HepG2 (cell line): Measurements from ENCODE around the gene B4GALT4. TPM values are rescaled to one million over a fixed set of nuclear protein-coding genes. Genes with fewer than 3 reads are reported as not detected.

ENCODE experiments used
- ATAC-seq: fragments of 200-7000 bp; cut with Tn5 transposase; 3 replicates; pipeline ENCODE4 v1.9.1; 2020; ENCODE audit warnings: mild to moderate bottlenecking, moderate library complexity
- BruUV-seq: library from RNA; stranded (reverse); fragments of 400-500 nt; replicated peaks from 2 replicates; lab custom pipeline; 2021; lab: Mats Ljungman, UMichigan
- CTCF ChIA-PET: fragments of 300-600 bp; formaldehyde crosslinking; extraction: SDS; loops from one replicate; lab custom pipeline; 2021; ENCODE audit warnings: low total read pairs, inconsistent platforms, low intra/inter-chr PET ratio; lab: Yijun Ruan, JAX
- POLR2A ChIA-PET: fragments of 350-600 bp; sonication (Branson Sonifier 250); formaldehyde crosslinking; loops from one replicate; lab custom pipeline; 2020; ENCODE audit warnings: antibody characterized with exemption, inconsistent platforms; lab: Yijun Ruan, JAX
- DNase-seq: peaks from one replicate; pipeline ENCODE4 v3.0.0-alpha.2; 2015; ENCODE audit warnings: low spot score
- FAIRE-seq: peaks from 3 replicates; lab custom pipeline; 2011; peaks lifted over from hg19 to GRCh38; lab: Jason Lieb, UNC
- H2AFZ ChIP-seq: one replicate; pipeline ENCODE4 v1.6.1; 2011; ENCODE audit warnings: low read length, inconsistent platforms
- H3K27ac ChIP-seq: fragments of 300-600 bp; 3 replicates; pipeline ENCODE4 v1.8.0; 2011; ENCODE audit warnings: mixed run types, mild to moderate bottlenecking, mixed read lengths, low read length, inconsistent platforms; ENCODE audit not compliant: insufficient read depth; ENCODE audit errors: extremely low read length
- H3K27me3 ChIP-seq, 2 experiments: fragments of 200-600 bp in 1 of 2; 2 replicates in 1 of 2; 3 replicates in 1 of 2; pipeline versions ENCODE4 v1.6.0 to v1.8.0; 2011; ENCODE audit warnings: low read length in 2 of 2, mild to moderate bottlenecking in 2 of 2, moderate library complexity in 2 of 2, inconsistent platforms in 1 of 2; ENCODE audit not compliant: insufficient read depth in 2 of 2, control insufficient read depth in 1 of 2
- H3K36me3 ChIP-seq, 2 experiments: fragments of 200-600 bp in 1 of 2; replicated peaks in 1 of 2; 2 replicates in 1 of 2; 3 replicates in 1 of 2; pipeline versions ENCODE4 v1.5.1 to v1.8.0; 2011; ENCODE audit warnings: low read length in 2 of 2, inconsistent platforms in 1 of 2; ENCODE audit not compliant: insufficient read depth in 2 of 2, control insufficient read depth in 1 of 2
- H3K4me1 ChIP-seq: 2 replicates; pipeline ENCODE4 v1.5.1; 2012; ENCODE audit warnings: low read length, inconsistent platforms; ENCODE audit not compliant: insufficient read depth
- H3K4me2 ChIP-seq: 2 replicates; pipeline ENCODE4 v1.6.0; 2011; ENCODE audit warnings: low read depth, low read length, inconsistent platforms
- H3K4me3 ChIP-seq, 3 experiments: fragments of 200-600 bp in 1 of 3; sonication (generic), shearing (Covaris generic) in 1 of 3; replicated peaks in 1 of 3; 2 replicates each; pipeline ENCODE4 v1.5.1; 2011 to 2016; ENCODE audit warnings: low read length in 3 of 3, inconsistent platforms in 2 of 3, low read depth in 2 of 3, mild to moderate bottlenecking in 2 of 3, control low read depth in 1 of 3, mixed read lengths in 1 of 3; ENCODE audit not compliant: insufficient read depth in 1 of 3
- H3K79me2 ChIP-seq: one replicate; pipeline ENCODE4 v1.6.1; 2011; ENCODE audit warnings: low read length, inconsistent platforms; ENCODE audit not compliant: insufficient read depth
- H3K9ac ChIP-seq: 2 replicates; pipeline ENCODE4 v1.6.0; 2011; ENCODE audit warnings: mild to moderate bottlenecking, low read depth, low read length, inconsistent platforms; ENCODE audit not compliant: insufficient read depth
- H3K9me3 ChIP-seq: 2 replicates; pipeline ENCODE4 v1.5.1; 2012; ENCODE audit warnings: mild to moderate bottlenecking, low read length
- H4K20me1 ChIP-seq: 2 replicates; pipeline ENCODE4 v1.6.0; 2011; ENCODE audit warnings: inconsistent platforms, mild to moderate bottlenecking, low read length, moderate library complexity; ENCODE audit not compliant: insufficient read depth
- DR1 ChIP-seq: sonication (generic); formaldehyde crosslinking; IDR thresholded peaks from 2 replicates; pipeline ENCODE4 v1.8.0; 2021; ENCODE audit warnings: mild to moderate bottlenecking, missing genetic modification reagents, inconsistent platforms
- ERF ChIP-seq: IDR thresholded peaks from 2 replicates; pipeline ENCODE4 v1.6.1; 2018; ENCODE audit warnings: missing biosample characterization, missing genetic modification reagents
- FOXJ3 ChIP-seq: sonication (generic); formaldehyde crosslinking; IDR thresholded peaks from 2 replicates; pipeline ENCODE4 v1.4.0; 2020; ENCODE audit warnings: missing genetic modification reagents, mild to moderate bottlenecking, borderline replicate concordance
- GLI4 ChIP-seq: sonication (generic); formaldehyde crosslinking; IDR thresholded peaks from 2 replicates; pipeline ENCODE4 v1.5.1; 2020; ENCODE audit warnings: missing genetic modification reagents, mild to moderate bottlenecking, moderate library complexity, borderline replicate concordance
- GTF3A ChIP-seq: sonication (generic); formaldehyde crosslinking; conservative IDR thresholded peaks from 2 replicates; pipeline ENCODE4 v1.4.0; 2020; ENCODE audit warnings: mild to moderate bottlenecking, missing genetic modification reagents
- MZF1 ChIP-seq: sonication (generic); formaldehyde crosslinking; IDR thresholded peaks from 2 replicates; pipeline ENCODE4 v1.8.1; 2023; ENCODE audit warnings: mild to moderate bottlenecking, missing genetic modification reagents, borderline replicate concordance
- SALL1 ChIP-seq: sonication (generic); formaldehyde crosslinking; IDR thresholded peaks from 2 replicates; pipeline ENCODE4 v1.8.0; 2022; ENCODE audit warnings: mild to moderate bottlenecking, missing genetic modification reagents
- SRY ChIP-seq: sonication (generic); formaldehyde crosslinking; IDR thresholded peaks from 2 replicates; pipeline ENCODE4 v1.8.0; 2022; ENCODE audit warnings: mild to moderate bottlenecking, missing genetic modification reagents
- TSC22D2 ChIP-seq: sonication (generic); formaldehyde crosslinking; IDR thresholded peaks from 2 replicates; pipeline ENCODE4 v1.5.1; 2020; ENCODE audit warnings: missing genetic modification reagents, mild to moderate bottlenecking, borderline replicate concordance
- YEATS4 ChIP-seq: sonication (generic); formaldehyde crosslinking; IDR thresholded peaks from 2 replicates; pipeline ENCODE4 v1.4.0; 2020; ENCODE audit warnings: missing genetic modification reagents, borderline replicate concordance
- ZBTB33 ChIP-seq: sonication (generic); formaldehyde crosslinking; IDR thresholded peaks from 2 replicates; pipeline ENCODE4 v1.4.0; 2020; ENCODE audit warnings: missing genetic modification reagents
- ZFYVE20 ChIP-seq: sonication (generic); formaldehyde crosslinking; IDR thresholded peaks from 2 replicates; pipeline ENCODE4 v1.8.0; 2023; ENCODE audit warnings: low read depth, mild to moderate bottlenecking, moderate library complexity, missing genetic modification reagents, borderline replicate concordance
- ZIK1 ChIP-seq: sonication (generic); formaldehyde crosslinking; IDR thresholded peaks from 2 replicates; pipeline ENCODE4 v1.5.0; 2020; ENCODE audit warnings: mild to moderate bottlenecking, low read depth, missing genetic modification reagents, borderline replicate concordance
- ZNF33A ChIP-seq: sonication (generic); formaldehyde crosslinking; IDR thresholded peaks from 2 replicates; pipeline ENCODE4 v1.5.1; 2020; ENCODE audit warnings: missing genetic modification reagents, mild to moderate bottlenecking, moderate library complexity, borderline replicate concordance
- ZNF350 ChIP-seq: sonication (generic); formaldehyde crosslinking; IDR thresholded peaks from 2 replicates; pipeline ENCODE4 v1.4.0; 2020; ENCODE audit warnings: mild to moderate bottlenecking, low read depth, missing genetic modification reagents, borderline replicate concordance
- ZNF556 ChIP-seq: sonication (generic); formaldehyde crosslinking; IDR thresholded peaks from 2 replicates; pipeline ENCODE4 v1.4.0; 2020; ENCODE audit warnings: mild to moderate bottlenecking, missing genetic modification reagents, borderline replicate concordance
- WGBS: methylation state at CpG from one replicate; pipeline ENCODE4 v1.1.6; 2017; ENCODE audit warnings: low lambda C conversion rate; 5-methylcytosine and 5-hydroxymethylcytosine counted together
- in situ Hi-C: cut with HindIII; loops from 2 replicates; pipeline ENCODE4 v1.10.0; 2017; ENCODE audit warnings: low pct_unique_long_range_greater_than_20kb; ENCODE audit not compliant: extremely low pct_ligation_motif_present
- intact Hi-C: fragments of 100-400 bp; cut with micrococcal nuclease; formaldehyde crosslinking; loops from one replicate; pipeline ENCODE4 v1.10.0; 2022; ENCODE audit not compliant: unreplicated experiment
- polyA plus RNA-seq, 8 experiments: library from polyadenylated mRNA; depleted of rRNA in 3 of 8; stranded (reverse) in 7 of 8; unstranded in 1 of 8; fragments of >200 nt; fragmentation: Illumina TruSeq in 4 of 8; extraction: Trizol in 4 of 8; gene quantifications; 2 replicates each; pipeline versions ENCODE4 v1.2.1 to v1.2.3, GENCODE V29; 2011 to 2016; ENCODE audit warnings: low read depth in 4 of 8, missing spikeins in 1 of 8, mixed read lengths in 1 of 8; ENCODE audit not compliant: insufficient read depth in 1 of 8
- total RNA-seq, 5 experiments: library from RNA; depleted of rRNA; stranded (reverse); fragments of >200 nt; fragmentation: Illumina TruSeq; extraction: Trizol; gene quantifications; 2 replicates each; pipeline ENCODE4 v1.2.3, GENCODE V29; 2016; ENCODE audit warnings: low read depth in 1 of 5
- TF ChIP-seq, protein P1 (sequence below): sonication (generic); formaldehyde crosslinking; IDR thresholded peaks from 2 replicates; pipeline ENCODE4 v1.4.0; 2020; ENCODE audit warnings: mild to moderate bottlenecking, missing genetic modification reagents
- TF ChIP-seq, protein P2 (sequence below): sonication (generic); formaldehyde crosslinking; IDR thresholded peaks from 2 replicates; pipeline ENCODE4 v1.5.0; 2020; ENCODE audit warnings: mild to moderate bottlenecking, missing genetic modification reagents, borderline replicate concordance

Gene B4GALT4
- total and polyA plus RNA-seq, 2 of the 13 experiments (the other 11 are each of a cell fraction or from before 2014, with no cell fraction given) = 16.9 to 29.0 TPM

GRCh38 chr3:119235151-119235550 is 5.5 kb downstream of the B4GALT4 start (continued):
- TF ChIP-seq ZIK1 (no peak), SALL1 (CRISPR knock-in tag) (no peak), DR1 (no peak), SRY (CRISPR knock-in tag) (no peak), MZF1 (CRISPR knock-in tag) (no peak), ZNF33A (CRISPR knock-in tag) (no peak)

- no peaks in the 10 kb centered on the region for H4K20me1 ChIP-seq
- H3K27ac ChIP-seq = no peak overlapping the region
- BruUV-seq = no TSS peak
- ATAC-seq (no peak), FAIRE-seq (no peak), DNase-seq (no peak)
- 100% methylated on average over 1 of the region's 1 CpG for WGBS
- peaks cover 5 to 46% of the 10 kb centered on the region in 2 experiments; a peak in 4 of 5 replicates for H3K36me3 ChIP-seq
- no peaks in the 10 kb centered on the region for H3K9me3 ChIP-seq
- H3K4me3 ChIP-seq = no peak overlapping the region
- intact Hi-C loops (no loop called here), in situ Hi-C loops (no loop called here)
- ChIA-PET POLR2A (no interaction called here), CTCF (no interaction called here)
- no peak overlapping the region for H2AFZ ChIP-seq
- H3K4me1 ChIP-seq = peaks cover 16% of the 10 kb centered on the region
- H3K27me3 ChIP-seq = no peaks in the 10 kb centered on the region
- peaks cover 12% of the 10 kb centered on the region for H3K79me2 ChIP-seq
- H3K9ac ChIP-seq = no peak overlapping the region
- no peak overlapping the region for H3K4me2 ChIP-seq
- TF ChIP-seq, protein P1, sequence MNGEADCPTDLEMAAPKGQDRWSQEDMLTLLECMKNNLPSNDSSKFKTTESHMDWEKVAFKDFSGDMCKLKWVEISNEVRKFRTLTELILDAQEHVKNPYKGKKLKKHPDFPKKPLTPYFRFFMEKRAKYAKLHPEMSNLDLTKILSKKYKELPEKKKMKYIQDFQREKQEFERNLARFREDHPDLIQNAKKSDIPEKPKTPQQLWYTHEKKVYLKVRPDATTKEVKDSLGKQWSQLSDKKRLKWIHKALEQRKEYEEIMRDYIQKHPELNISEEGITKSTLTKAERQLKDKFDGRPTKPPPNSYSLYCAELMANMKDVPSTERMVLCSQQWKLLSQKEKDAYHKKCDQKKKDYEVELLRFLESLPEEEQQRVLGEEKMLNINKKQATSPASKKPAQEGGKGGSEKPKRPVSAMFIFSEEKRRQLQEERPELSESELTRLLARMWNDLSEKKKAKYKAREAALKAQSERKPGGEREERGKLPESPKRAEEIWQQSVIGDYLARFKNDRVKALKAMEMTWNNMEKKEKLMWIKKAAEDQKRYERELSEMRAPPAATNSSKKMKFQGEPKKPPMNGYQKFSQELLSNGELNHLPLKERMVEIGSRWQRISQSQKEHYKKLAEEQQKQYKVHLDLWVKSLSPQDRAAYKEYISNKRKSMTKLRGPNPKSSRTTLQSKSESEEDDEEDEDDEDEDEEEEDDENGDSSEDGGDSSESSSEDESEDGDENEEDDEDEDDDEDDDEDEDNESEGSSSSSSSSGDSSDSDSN (CRISPR knock-in tag) = no peak
- TF ChIP-seq ZNF556 (CRISPR knock-in tag) (no peak), TSC22D2 (CRISPR knock-in tag) (no peak), GTF3A (no peak), ERF (no peak), ZBTB33 (CRISPR knock-in tag) (no peak), ZFYVE20 (CRISPR knock-in tag) (no peak), YEATS4 (no peak), FOXJ3 (CRISPR knock-in tag) (no peak), ZNF350 (CRISPR knock-in tag) (no peak), GLI4 (no peak)
- TF ChIP-seq, protein P2, sequence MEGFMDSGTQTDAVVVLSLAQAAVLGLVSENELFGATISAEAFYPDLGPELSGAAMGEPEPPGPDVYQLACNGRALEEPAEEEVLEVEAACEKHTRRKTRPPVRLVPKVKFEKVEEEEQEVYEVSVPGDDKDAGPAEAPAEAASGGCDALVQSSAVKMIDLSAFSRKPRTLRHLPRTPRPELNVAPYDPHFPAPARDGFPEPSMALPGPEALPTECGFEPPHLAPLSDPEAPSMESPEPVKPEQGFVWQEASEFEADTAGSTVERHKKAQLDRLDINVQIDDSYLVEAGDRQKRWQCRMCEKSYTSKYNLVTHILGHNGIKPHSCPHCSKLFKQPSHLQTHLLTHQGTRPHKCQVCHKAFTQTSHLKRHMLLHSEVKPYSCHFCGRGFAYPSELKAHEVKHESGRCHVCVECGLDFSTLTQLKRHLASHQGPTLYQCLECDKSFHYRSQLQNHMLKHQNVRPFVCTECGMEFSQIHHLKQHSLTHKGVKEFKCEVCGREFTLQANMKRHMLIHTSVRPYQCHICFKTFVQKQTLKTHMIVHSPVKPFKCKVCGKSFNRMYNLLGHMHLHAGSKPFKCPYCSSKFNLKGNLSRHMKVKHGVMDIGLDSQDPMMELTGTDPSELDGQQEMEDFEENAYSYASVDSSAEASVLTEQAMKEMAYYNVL (CRISPR knock-in tag) = no peak
Observed at GRCh38 chr3:119234610-119235009, 6.1 kb downstream of the B4GALT4 start.
